ENCODE measurements around the gene SYMPK.

The SYMPK gene

GRCh38 chr19:45779231-45780145 is 83.5 kb downstream of the SYMPK start:
- DNase-seq = peak; percentile 76

GRCh38 chr19:45778010-45778661 is 84.8 kb downstream of the SYMPK start:
- DNase-seq = no peak

- no peak for DNase-seq
Observed at GRCh38 chr19:45777395-45777961, 85.5 kb downstream of the SYMPK start.

- no peak for DNase-seq
Observed at GRCh38 chr19:45774765-45775164, 88.2 kb downstream of the SYMPK start.

GRCh38 chr19:45773384-45773783 is 89.6 kb downstream of the SYMPK start:
- DNase-seq = no peak

- DNase-seq = no peak
Observed at GRCh38 chr19:45772912-45773311, 90.0 kb downstream of the SYMPK start.

GRCh38 chr19:45772130-45772840 is 90.7 kb downstream of the SYMPK start:
- DNase-seq = no peak

GRCh38 chr19:45771311-45771933 is 91.5 kb downstream of the SYMPK start:
- no peak for DNase-seq

- peak; percentile 87 for DNase-seq
Observed at GRCh38 chr19:45770192-45771101, 92.5 kb downstream of the SYMPK start.

GRCh38 chr19:45769821-45770191 is 93.1 kb downstream of the SYMPK start:
- peak; percentile 57 for DNase-seq

- DNase-seq = peak; percentile 88
Observed at GRCh38 chr19:45768984-45769782, 93.8 kb downstream of the SYMPK start, which contains the start of gene SIX5. TSS of gene SIX5 (minus strand) at chr19:45769252. CDS start at chr19:45768844, 408 bp downstream.

GRCh38 chr19:45768655-45768983 is 94.3 kb downstream of the SYMPK start:
- DNase-seq = no peak

GRCh38 chr19:45767881-45768654 is 94.9 kb downstream of the SYMPK start:
- no peak for DNase-seq

- DNase-seq = no peak
Observed at GRCh38 chr19:45767410-45767880, 95.5 kb downstream of the SYMPK start.

GRCh38 chr19:45766869-45767346 is 96.0 kb downstream of the SYMPK start:
- no peak for DNase-seq

- DNase-seq = no peak
Observed at GRCh38 chr19:45766296-45766868, 96.6 kb downstream of the SYMPK start.

GRCh38 chr19:45765702-45766295 is 97.1 kb downstream of the SYMPK start:
- DNase-seq = no peak

Data from effector CD8-positive, alpha-beta T cell (primary cell).